Gastrocnemius medialis (tissue), 4 donors: ENCODE data around the gene GBA3.

Source experiments
- POLR2A ChIP-seq, 2 donors: fragments of 450-650 bp; IDR thresholded peaks; one replicate each; pipeline ENCODE4 v1.6.1; 2017; ENCODE audit warnings: antibody characterized with exemption in 2 of 2, mild to moderate bottlenecking in 2 of 2, moderate library complexity in 2 of 2
- TF ChIP-seq, protein P1 (sequence below), 5 experiments: fragments of 450-650 bp in 3 of 5; fragments of 200-600 bp in 2 of 5; sonication (generic) in 2 of 5; IDR thresholded peaks in 4 of 5; conservative IDR thresholded peaks in 1 of 5; 1 replicate in 4 of 5; 2 replicates in 1 of 5; pipeline ENCODE4 v1.5.1; 2016 to 2019; ENCODE audit warnings: antibody characterized with exemption in 5 of 5, mild to moderate bottlenecking in 3 of 5, moderate library complexity in 3 of 5

DNA sequence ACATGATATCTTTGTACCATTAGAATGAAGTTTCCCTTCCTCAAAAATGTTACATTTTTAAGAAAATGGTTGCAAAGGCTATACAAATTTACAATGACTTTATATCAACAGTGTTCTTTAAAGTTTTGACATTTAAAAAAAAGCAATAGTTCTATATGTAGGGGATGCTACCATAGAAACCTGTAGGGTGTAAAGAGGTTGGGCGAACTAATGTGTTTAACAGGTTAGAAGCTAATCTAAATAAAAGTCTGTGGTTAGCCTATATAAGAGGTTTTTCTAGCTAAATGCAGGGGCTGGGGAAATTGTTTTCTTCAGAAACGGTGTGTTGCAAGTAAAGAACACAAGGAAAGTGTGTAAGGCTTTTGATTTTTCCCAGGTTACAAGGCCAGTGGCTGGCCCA, 73.3 kb downstream of the GBA3 start:
- TF ChIP-seq, protein P1, sequence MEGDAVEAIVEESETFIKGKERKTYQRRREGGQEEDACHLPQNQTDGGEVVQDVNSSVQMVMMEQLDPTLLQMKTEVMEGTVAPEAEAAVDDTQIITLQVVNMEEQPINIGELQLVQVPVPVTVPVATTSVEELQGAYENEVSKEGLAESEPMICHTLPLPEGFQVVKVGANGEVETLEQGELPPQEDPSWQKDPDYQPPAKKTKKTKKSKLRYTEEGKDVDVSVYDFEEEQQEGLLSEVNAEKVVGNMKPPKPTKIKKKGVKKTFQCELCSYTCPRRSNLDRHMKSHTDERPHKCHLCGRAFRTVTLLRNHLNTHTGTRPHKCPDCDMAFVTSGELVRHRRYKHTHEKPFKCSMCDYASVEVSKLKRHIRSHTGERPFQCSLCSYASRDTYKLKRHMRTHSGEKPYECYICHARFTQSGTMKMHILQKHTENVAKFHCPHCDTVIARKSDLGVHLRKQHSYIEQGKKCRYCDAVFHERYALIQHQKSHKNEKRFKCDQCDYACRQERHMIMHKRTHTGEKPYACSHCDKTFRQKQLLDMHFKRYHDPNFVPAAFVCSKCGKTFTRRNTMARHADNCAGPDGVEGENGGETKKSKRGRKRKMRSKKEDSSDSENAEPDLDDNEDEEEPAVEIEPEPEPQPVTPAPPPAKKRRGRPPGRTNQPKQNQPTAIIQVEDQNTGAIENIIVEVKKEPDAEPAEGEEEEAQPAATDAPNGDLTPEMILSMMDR (IDR thresholded peaks at IDR 0.05 in 4 of 5, conservative IDR thresholded peaks at IDR 0.05 in 1 of 5), result no peak
- no peak for TF ChIP-seq POLR2A (IDR thresholded peaks at IDR 0.05)
